ENCODE results near the gene TULP4.

DNA sequence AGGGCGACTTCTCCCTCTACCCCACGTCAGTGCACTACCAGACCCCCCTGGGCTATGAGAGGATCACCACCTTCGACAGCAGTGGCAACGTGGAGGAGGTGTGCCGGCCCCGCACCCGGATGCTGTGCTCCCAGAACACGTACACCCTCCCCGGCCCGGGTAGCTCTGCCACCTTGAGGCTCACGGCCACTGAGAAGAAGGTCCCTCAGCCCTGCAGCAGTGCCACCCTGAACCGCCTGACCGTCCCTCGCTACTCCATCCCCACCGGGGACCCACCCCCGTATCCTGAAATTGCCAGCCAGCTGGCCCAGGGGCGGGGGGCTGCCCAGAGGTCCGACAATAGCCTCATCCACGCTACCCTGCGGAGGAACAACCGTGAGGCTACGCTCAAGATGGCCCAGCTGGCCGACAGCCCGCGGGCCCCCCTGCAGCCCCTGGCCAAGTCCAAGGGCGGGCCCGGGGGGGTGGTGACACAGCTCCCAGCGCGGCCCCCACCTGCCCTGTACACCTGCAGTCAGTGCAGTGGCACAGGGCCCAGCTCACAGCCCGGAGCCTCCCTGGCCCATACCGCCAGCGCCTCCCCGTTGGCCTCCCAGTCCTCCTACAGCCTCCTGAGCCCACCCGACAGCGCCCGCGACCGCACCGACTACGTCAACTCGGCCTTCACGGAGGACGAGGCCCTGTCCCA lies 190.1 kb downstream of the TULP4 start:
- no peak for TF ChIP-seq CTCF (IDR thresholded peaks at IDR 0.05 in 8 of 11, conservative IDR thresholded peaks at IDR 0.05 in 3 of 11)
- TF ChIP-seq POLR2A (IDR thresholded peaks at IDR 0.05): no peak
- no peak for TF ChIP-seq POLR2AphosphoS5 (IDR thresholded peaks at IDR 0.05)
